ENCODE data around the gene RBMXL2.

Gene RBMXL2

GRCh38 chr11:7081441-7081840 lies 7.4 kb upstream of the RBMXL2 start:
- Histone ChIP-seq H3K36me3 (ENCODE audit: insufficient read depth, low read length) (no peaks in the 10 kb centered on the region), H3K9me3 (ENCODE audit: insufficient read depth, low read depth, low read length) (peaks cover 17% of the 10 kb centered on the region), H3K4me1 (ENCODE audit: insufficient read depth, low read length) (no peaks in the 10 kb centered on the region), H3K27ac (ENCODE audit: low read depth, low read length) (no peak overlapping the region), H3K9ac (ENCODE audit: low read depth, low read length) (no peak overlapping the region), H3K4me3 (ENCODE audit: low read length) (no peak overlapping the region), H3K27me3 (ENCODE audit: insufficient read depth, low read length) (no peaks in the 10 kb centered on the region)
- WGBS, result 80% methylated on average over 1 of the region's 1 CpG

GRCh38 chr11:7089328-7090251 lies 792 bp downstream of the RBMXL2 start:
- Histone ChIP-seq H3K27ac (ENCODE audit: low read depth, low read length) (no peak overlapping the region), H3K4me3 (ENCODE audit: low read length) (no peak overlapping the region), H3K36me3 (ENCODE audit: insufficient read depth, low read length) (no peaks in the 10 kb centered on the region), H3K4me1 (ENCODE audit: insufficient read depth, low read length) (no peaks in the 10 kb centered on the region), H3K27me3 (ENCODE audit: insufficient read depth, low read length) (no peaks in the 10 kb centered on the region), H3K9ac (ENCODE audit: low read depth, low read length) (no peak overlapping the region), H3K9me3 (ENCODE audit: insufficient read depth, low read depth, low read length) (no peaks in the 10 kb centered on the region)
- WGBS, result 98% methylated on average over 111 of the region's 111 CpGs

- Histone ChIP-seq H3K4me3 (ENCODE audit: low read length) (no peak overlapping the region), H3K27me3 (ENCODE audit: insufficient read depth, low read length) (0 out of 2 replicates have a peak, but pooled peaks cover 3% of the 10 kb centered on the region), H3K36me3 (ENCODE audit: insufficient read depth, low read length) (no peaks in the 10 kb centered on the region), H3K9ac (ENCODE audit: low read depth, low read length) (no peak overlapping the region), H3K27ac (ENCODE audit: low read depth, low read length) (no peak overlapping the region), H3K4me1 (ENCODE audit: insufficient read depth, low read length) (no peaks in the 10 kb centered on the region), H3K9me3 (ENCODE audit: insufficient read depth, low read depth, low read length) (no peaks in the 10 kb centered on the region)
- 10% methylated on average over 1 of the region's 2 CpGs for WGBS
Measured at GRCh38 chr11:7098235-7098832, 9.5 kb downstream of the RBMXL2 start.

- H3K27me3 ChIP-seq (ENCODE audit: insufficient read depth, low read length), result no peaks in the 10 kb centered on the region
- no peak overlapping the region for H3K9ac ChIP-seq (ENCODE audit: low read depth, low read length)
- no peak overlapping the region for H3K27ac ChIP-seq (ENCODE audit: low read depth, low read length)
- no peak overlapping the region for H3K4me3 ChIP-seq (ENCODE audit: low read length)
- no peaks in the 10 kb centered on the region for H3K36me3 ChIP-seq (ENCODE audit: insufficient read depth, low read length)
- no peaks in the 10 kb centered on the region for H3K9me3 ChIP-seq (ENCODE audit: insufficient read depth, low read depth, low read length)
- no CpG with 5 or more reads among the region's 1 CpG for WGBS
- no peaks in the 10 kb centered on the region for H3K4me1 ChIP-seq (ENCODE audit: insufficient read depth, low read length)
Measured at GRCh38 chr11:7115780-7116179, 27.0 kb downstream of the RBMXL2 start.

GRCh38 chr11:7116370-7116769 lies 27.6 kb downstream of the RBMXL2 start:
- no peaks in the 10 kb centered on the region for H3K36me3 ChIP-seq (ENCODE audit: insufficient read depth, low read length)
- no peak overlapping the region for H3K9ac ChIP-seq (ENCODE audit: low read depth, low read length)
- no peaks in the 10 kb centered on the region for H3K9me3 ChIP-seq (ENCODE audit: insufficient read depth, low read depth, low read length)
- H3K4me3 ChIP-seq (ENCODE audit: low read length), result no peak overlapping the region
- 50% methylated on average over 2 of the region's 3 CpGs for WGBS
- no peaks in the 10 kb centered on the region for H3K4me1 ChIP-seq (ENCODE audit: insufficient read depth, low read length)
- H3K27me3 ChIP-seq (ENCODE audit: insufficient read depth, low read length), result no peaks in the 10 kb centered on the region
- H3K27ac ChIP-seq (ENCODE audit: low read depth, low read length), result no peak overlapping the region

GRCh38 chr11:7138051-7138450 lies 49.3 kb downstream of the RBMXL2 start:
- WGBS, result 91% methylated on average over 1 of the region's 1 CpG
- Histone ChIP-seq H3K9me3 (ENCODE audit: insufficient read depth, low read depth, low read length) (no peaks in the 10 kb centered on the region), H3K4me1 (ENCODE audit: insufficient read depth, low read length) (no peaks in the 10 kb centered on the region), H3K9ac (ENCODE audit: low read depth, low read length) (no peak overlapping the region), H3K36me3 (ENCODE audit: insufficient read depth, low read length) (no peaks in the 10 kb centered on the region), H3K27me3 (ENCODE audit: insufficient read depth, low read length) (no peaks in the 10 kb centered on the region), H3K27ac (ENCODE audit: low read depth, low read length) (no peak overlapping the region), H3K4me3 (ENCODE audit: low read length) (no peak overlapping the region)
